Activated T-cell treated with anti-CD3 and anti-CD28 coated beads for 48 hours (primary cell): ENCODE results near the gene VPS33B.
A peak's percentile ranks its signal among the peaks of the same experiment; 100 is the strongest.
"Not testable (repeated sequence)": the region's sequence is repeated elsewhere in the genome, so short reads cannot be mapped to it uniquely, and the experiment has no call there.

Source experiments
- DNase-seq: peaks from one replicate; pipeline ENCODE4 v3.0.0-alpha.2; 2020; ENCODE audit warnings: low read depth

The VPS33B gene

DNA sequence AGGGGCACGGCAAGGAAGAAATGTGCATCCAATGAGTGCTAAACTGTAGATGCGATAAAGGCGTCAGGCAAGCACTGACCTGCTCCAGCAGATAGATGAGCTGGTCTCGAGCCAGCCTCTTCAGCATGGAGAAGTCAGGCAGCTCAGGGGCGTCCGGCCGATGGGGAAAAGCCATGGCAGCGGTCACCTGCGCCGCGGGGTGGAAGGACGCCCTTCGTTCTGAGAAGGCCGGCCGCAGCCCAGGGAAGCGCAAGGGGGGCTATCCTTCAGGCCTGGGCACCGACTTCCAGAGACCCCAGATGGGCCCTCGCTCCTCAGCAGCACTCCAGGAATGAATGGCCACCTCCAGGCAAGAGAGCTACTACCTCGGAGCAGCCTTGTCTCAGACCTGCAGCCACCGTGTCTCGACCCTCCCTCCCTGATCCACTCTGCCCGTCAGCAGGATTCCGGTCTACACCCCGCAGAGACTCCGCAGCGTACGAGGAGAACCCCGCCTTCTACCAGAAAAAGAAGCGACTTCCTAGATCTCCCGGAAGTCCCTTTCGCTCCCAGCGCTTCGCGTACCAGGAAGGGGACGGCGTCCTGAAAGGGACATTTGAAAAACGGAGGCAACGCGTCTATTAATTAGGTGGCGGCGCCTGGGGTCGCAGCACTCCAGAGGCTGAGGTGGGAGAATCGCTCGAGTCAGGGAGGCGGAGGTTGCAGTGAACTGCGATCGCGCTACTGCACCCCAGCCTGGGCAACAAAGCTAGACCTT lies at the start of gene VPS33B:
VPS33B (minus strand) TSS at position 520 of the 757 bp plus-strand sequence; CDS start at position 175, 345 bp downstream.
- DNase-seq, result peak; percentile 64

DNA sequence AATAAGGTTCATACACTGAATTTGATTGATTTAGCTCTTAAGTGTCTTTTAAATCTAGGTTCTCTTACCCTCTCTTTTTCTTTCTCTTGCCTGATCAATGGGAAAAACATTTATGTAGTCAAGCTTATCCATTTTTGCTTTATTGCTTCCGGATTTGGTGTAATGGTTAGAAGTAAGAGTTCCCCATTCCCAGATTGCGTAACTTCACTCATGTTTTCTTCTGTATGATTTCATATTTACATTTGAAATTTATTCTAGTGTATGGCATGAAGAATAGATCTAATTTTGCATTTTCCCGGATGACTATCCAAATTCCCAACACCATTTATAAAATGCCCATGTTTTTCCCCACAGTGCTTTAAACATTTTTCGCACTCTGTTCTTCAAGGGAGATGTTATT lies 49.8 kb upstream of the VPS33B start:
- DNase-seq, result no peak

- no peak for DNase-seq
Measured at GRCh38 chr15:91070872-91071271, 48.5 kb upstream of the VPS33B start.

- DNase-seq, result no peak
Measured at GRCh38 chr15:91068966-91069365, 46.6 kb upstream of the VPS33B start.

GRCh38 chr15:91068436-91068835 lies 46.0 kb upstream of the VPS33B start:
- no peak for DNase-seq

GRCh38 chr15:91067036-91067435 lies 44.6 kb upstream of the VPS33B start:
- no peak for DNase-seq

- no peak for DNase-seq
Measured at GRCh38 chr15:91065505-91065904, 43.1 kb upstream of the VPS33B start.

DNA sequence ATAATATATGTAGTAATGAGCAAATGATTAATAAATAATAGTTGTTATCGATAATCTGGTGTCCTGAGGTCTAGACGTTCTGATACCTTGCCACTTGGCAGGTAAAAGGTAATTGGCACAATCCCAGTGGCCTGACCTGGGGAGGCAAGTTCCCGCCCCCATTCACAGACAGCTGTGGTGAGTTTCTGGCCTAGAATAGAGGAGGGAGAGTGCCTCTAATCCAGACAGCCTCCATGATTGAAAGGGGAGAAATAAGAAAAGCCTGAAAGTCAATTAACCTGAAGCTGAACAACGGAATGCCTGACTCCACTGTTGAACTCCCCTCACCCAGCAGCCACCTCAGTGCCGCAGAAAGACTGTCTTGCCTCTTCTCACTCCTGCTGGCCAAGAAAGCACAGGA lies 39.6 kb upstream of the VPS33B start:
- no peak for DNase-seq

DNA sequence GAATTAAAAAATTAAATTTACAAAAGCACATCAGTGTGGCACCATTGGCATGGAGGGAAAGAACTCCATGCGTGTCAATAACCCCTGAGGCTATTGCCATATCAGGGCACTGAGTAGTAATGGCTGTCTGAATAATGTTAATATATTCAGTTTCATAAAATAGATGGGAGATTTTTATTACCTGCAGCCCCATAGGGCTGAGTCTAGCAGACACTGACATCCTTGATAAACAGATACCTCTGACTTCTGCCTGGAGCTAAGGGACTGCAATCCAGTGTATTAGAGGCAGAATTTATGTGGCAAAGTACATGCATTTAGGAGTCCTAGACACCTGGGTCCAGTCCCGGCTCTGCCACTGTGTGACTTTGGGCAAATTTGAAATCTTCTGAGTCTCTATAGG lies 38.8 kb upstream of the VPS33B start:
- DNase-seq, result no peak

GRCh38 chr15:91055548-91056331 lies 33.3 kb upstream of the VPS33B start:
- peak; percentile 23 for DNase-seq

DNA sequence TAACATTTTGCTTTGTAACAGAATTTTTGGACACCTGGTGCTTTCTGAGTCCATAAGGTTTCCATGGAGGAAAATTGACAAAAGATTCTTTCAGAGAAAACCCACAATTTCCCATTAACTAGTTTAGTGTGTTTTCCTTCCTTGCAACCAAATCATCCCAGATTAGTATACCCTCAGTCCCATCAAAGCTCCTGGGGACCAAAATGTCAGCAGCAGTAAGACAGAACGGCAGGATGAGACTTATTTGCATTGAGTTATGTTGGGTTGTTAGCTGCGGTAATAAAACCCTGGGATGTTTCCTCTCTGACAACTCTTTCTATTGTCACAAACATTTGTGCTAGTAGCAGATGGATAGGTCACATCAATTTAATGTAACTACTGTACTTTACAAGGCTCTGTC lies 32.4 kb upstream of the VPS33B start:
- no peak for DNase-seq

GRCh38 chr15:91051248-91051647 lies 28.9 kb upstream of the VPS33B start:
- no peak for DNase-seq

DNA sequence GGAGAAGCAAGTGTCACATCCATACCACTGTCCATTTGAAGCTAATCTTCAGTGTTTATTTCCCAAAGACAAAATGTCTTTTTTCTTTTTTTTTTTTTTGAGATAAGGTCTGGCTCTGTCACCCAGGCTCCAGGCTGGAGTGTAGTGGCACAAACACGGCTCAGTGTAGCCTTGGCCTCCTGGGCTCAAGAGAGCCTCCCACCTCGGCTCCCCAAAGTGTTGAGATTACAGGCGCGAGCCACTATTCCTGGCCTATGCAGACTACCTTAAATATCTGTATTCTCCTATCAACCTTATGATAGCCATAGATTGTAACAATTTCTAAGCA lies 27.7 kb upstream of the VPS33B start:
- DNase-seq, result no peak

DNA sequence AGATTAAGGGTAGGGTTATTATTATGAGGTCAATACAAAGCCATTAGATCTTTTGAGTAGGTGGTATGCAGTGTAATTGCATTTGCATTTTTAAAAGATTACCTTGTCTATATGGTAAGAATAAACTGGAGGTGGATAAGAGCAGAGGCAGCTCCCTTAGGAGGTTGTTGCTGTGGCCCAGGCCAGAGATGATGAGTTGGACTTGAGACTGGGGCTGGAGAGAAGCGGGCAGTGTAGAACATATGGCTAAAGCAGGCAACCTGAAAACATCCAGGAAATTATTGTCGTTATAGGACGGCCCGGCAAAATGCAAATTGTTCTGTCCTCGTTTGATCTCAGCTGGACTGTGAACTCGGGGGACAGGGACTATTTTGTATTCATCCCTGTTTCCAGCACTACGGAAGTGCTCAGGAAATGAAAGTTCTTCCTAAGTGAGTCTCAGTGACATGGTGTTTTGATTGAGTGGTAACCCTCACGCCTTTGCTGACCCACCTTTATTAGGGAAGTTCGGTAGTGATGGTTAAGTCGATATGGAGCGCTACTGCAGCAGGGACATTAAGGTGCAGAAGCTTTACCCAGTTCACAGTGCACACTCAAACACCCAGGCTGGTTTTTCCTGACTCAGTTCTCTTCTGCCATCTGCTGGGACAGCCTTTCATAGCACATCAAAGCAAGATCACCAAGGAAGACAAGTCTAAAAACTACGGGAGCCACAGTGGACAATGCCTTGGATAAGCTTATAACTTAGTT lies 27.2 kb upstream of the VPS33B start:
- peak; percentile 38 for DNase-seq

DNA sequence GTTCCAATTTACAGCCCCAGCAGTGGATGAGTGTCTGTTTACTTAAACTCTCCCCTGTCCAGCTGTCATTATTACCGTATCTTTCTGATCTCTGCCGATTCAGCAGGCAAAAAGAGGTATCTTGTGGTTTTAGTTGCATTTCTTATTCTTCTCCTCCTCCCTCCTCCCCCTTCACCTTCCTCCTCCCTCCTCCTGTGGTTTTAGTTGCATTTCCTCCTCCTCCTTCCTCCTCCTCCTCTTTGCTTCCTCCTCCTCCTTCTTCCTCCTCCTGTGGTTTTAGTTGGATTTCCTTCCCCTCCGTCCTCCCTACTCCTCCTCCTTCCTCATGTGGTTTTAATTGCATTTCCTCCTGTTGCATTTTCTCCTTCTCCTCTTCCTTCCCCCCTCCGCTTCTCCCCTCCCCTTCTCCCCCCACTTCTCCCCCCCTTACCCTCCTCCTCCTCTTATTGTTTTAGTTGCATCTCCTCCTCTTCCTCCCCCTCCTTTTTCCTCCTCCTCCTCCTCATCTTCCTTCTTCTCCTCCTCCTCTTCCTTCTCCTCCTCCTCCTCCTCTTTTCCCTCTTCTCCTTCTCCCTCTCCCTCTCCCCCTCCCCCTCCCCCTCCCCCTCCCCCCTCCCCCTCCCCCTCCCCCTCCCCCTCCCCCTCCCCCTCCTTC lies 25.3 kb upstream of the VPS33B start:
- no peak for DNase-seq

- not testable (repeated sequence) for DNase-seq
Measured at GRCh38 chr15:91046056-91046455, 23.7 kb upstream of the VPS33B start.

GRCh38 chr15:91045065-91045464 lies 22.7 kb upstream of the VPS33B start:
- no peak for DNase-seq

GRCh38 chr15:91043202-91043874 lies 20.9 kb upstream of the VPS33B start:
- no peak for DNase-seq

GRCh38 chr15:91040856-91041255 lies 18.5 kb upstream of the VPS33B start:
- no peak for DNase-seq

GRCh38 chr15:91039996-91040395 lies 17.6 kb upstream of the VPS33B start:
- no peak for DNase-seq

- DNase-seq, result peak; percentile 45
Measured at GRCh38 chr15:91032919-91033803, 10.8 kb upstream of the VPS33B start.
